ENCODE measurements around the gene ARHGAP18. TPM values are rescaled to one million over a fixed set of nuclear protein-coding genes. Genes with fewer than 3 reads are reported as not detected.

The ARHGAP18 gene
- total and polyA plus RNA-seq, 2 experiments from 2014 or later, result 4.3 to 5.0 TPM

DNA sequence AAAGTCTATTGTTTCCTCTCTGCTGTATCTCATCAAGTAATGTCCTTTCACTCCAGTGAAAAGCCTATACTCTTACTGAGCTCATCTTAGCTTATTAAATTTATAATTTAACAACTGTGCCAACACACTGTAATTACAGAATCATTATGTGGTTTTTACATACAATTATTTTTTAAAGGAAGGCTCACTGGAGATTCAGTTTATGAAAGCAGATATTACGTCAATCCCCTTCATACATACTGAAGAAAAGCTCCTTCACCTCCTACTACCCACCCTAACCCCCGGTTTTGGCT is 28.1 kb downstream of the ARHGAP18 start:
- no peaks in the 10 kb centered on the region for H3F3A ChIP-seq (replicated peaks; ENCODE audit: low read depth)
- no peak for ATAC-seq
- no peaks in the 10 kb centered on the region for H4K20me1 ChIP-seq (replicated peaks; ENCODE audit: insufficient read depth)
- H3K9me3 Mint-ChIP-seq, result no peaks in the 10 kb centered on the region
- H3K4me2 ChIP-seq, result no peak overlapping the region
- no peak for DNase-seq (ENCODE audit: low spot score)
- H3K36me3 Mint-ChIP-seq (ENCODE audit: low read depth), result no peaks in the 10 kb centered on the region
- no peak overlapping the region for H2AFZ ChIP-seq
- no peaks in the 10 kb centered on the region for H3K27me3 ChIP-seq (ENCODE audit: insufficient read depth)
- no peaks in the 10 kb centered on the region for H3K36me3 ChIP-seq (ENCODE audit: insufficient read depth)
- H3K4me3 Mint-ChIP-seq, result no peak overlapping the region
- peaks cover 10% of the 10 kb centered on the region for H3K4me1 Mint-ChIP-seq
- no peaks in the 10 kb centered on the region for H3K79me2 ChIP-seq (replicated peaks; ENCODE audit: insufficient read depth)
- H3K4me1 ChIP-seq (ENCODE audit: insufficient read depth), result no peaks in the 10 kb centered on the region
- no peak overlapping the region for H3K4me3 ChIP-seq
- H3K27ac ChIP-seq (ENCODE audit: low read depth), result no peak overlapping the region
- no peak for TF ChIP-seq ZNF331 (CRISPR knock-in tag; IDR thresholded peaks at IDR 0.05; ENCODE audit: low read depth)
- TF ChIP-seq CREB1 (CRISPR knock-in tag; IDR thresholded peaks at IDR 0.05; ENCODE audit: low read depth), result no peak
- no peak for TF ChIP-seq STAT1 (IDR thresholded peaks at IDR 0.05; ENCODE audit: unreplicated experiment)
- no peak for TF ChIP-seq ETS1 (IDR thresholded peaks at IDR 0.05)
- TF ChIP-seq REST (IDR thresholded peaks at IDR 0.05; ENCODE audit: unreplicated experiment), result no peak
- TF ChIP-seq POLR2AphosphoS5 (IDR thresholded peaks at IDR 0.05; ENCODE audit: low read depth), result no peak
- no peak overlapping the region for H3K27ac Mint-ChIP-seq
- peaks cover 2% of the 10 kb centered on the region for H3K27me3 Mint-ChIP-seq (ENCODE audit: insufficient read depth, low read depth, poor library complexity)
- no peaks in the 10 kb centered on the region for H3K9me2 ChIP-seq (ENCODE audit: insufficient read depth)

DNA sequence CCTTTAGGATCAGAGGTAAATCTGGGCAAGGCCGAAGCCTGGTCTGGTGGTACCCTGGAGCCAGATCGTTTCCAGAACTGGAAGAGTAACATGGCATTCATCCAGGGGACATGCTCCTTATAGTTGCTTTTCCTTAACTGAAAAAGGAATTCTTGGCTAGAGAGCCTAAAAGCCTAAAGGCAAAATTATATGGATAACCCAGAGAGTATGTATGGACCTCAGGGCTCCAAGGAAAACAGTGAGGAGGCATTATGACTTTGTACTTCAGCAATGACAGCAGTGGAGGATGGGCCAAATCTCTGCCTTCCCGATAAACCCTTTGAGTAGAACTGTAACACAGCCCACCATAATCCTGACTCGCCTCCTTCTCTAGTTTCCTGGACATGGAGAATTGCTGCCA is 29.3 kb downstream of the ARHGAP18 start:
- no peaks in the 10 kb centered on the region for H4K20me1 ChIP-seq (replicated peaks; ENCODE audit: insufficient read depth)
- H3K36me3 ChIP-seq (ENCODE audit: insufficient read depth), result no peaks in the 10 kb centered on the region
- DNase-seq (ENCODE audit: low spot score) (no peak), ATAC-seq (no peak)
- H2AFZ ChIP-seq, result no peak overlapping the region
- Mint-ChIP-seq H3K4me1 (peaks cover 10% of the 10 kb centered on the region), H3K27me3 (ENCODE audit: insufficient read depth, low read depth, poor library complexity) (peaks cover 2% of the 10 kb centered on the region), H3K9me3 (no peaks in the 10 kb centered on the region), H3K4me3 (no peak overlapping the region), H3K27ac (no peak overlapping the region), H3K36me3 (ENCODE audit: low read depth) (no peaks in the 10 kb centered on the region)
- H3K9me2 ChIP-seq (ENCODE audit: insufficient read depth), result no peaks in the 10 kb centered on the region
- no peaks in the 10 kb centered on the region for H3K79me2 ChIP-seq (replicated peaks; ENCODE audit: insufficient read depth)
- H3K4me3 ChIP-seq, result no peak overlapping the region
- H3K4me1 ChIP-seq (ENCODE audit: insufficient read depth), result no peaks in the 10 kb centered on the region
- H3K4me2 ChIP-seq, result no peak overlapping the region
- H3K27ac ChIP-seq (ENCODE audit: low read depth), result no peak overlapping the region
- no peaks in the 10 kb centered on the region for H3K27me3 ChIP-seq (ENCODE audit: insufficient read depth)
- H3F3A ChIP-seq (replicated peaks; ENCODE audit: low read depth), result no peaks in the 10 kb centered on the region
- no peak for TF ChIP-seq POLR2AphosphoS5 (IDR thresholded peaks at IDR 0.05; ENCODE audit: low read depth)
- no peak for TF ChIP-seq ZNF462 (CRISPR knock-in tag; IDR thresholded peaks at IDR 0.05)
